Activated naive CD4-positive, alpha-beta T cell treated with anti-CD3 and anti-CD28 coated beads, Interleukin-2, amount 50 U/mL, for 16 hours (primary cell): ENCODE data around the gene ZFP1.
A peak's percentile ranks its signal among the peaks of the same experiment; 100 is the strongest.

Source experiments
- DNase-seq: peaks from one replicate; pipeline ENCODE4 v3.0.0-alpha.2; 2020

The ZFP1 gene

DNA sequence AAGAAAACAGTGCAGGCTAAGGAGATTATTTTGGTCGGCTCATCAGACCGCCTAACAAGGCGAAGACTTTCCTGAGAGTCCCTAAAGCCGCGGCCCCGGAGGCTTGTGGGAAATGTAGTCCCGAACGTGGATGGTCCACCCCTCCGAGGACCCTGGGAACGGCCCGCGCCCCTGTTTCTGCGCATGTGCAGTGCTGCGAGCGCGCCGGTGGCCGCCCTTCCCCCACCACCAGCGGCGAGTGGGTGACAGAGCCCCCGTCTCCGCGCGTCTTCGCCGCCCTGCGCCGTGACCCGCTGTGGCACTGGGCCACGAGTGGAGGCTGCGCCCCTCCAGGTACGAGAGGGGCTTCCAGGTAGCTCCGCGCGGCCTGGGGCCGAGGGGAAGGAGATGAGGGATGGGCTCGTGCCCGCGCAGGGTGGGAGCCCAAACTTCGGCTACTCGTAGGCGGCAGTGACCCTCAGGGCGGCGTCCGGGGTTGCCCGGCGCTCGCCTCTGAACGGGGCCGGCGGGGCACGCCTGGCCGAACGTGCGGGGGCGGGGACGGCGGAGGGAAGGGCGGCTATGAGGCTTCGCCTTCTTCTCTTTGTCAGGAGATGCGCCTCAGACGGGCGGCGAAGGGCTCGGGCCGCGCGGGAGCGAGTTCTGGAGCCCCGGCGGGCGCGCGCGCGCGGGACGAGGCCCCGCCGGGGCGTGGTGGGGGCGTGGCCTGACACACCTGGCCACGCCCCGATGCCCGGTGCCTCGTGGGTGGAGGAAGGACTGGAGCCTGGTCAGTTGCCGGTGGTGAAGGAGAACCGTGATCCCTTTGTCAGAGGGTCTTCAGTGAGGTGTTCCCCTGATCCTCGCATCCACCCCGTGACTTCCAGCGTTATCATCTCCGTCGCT lies at the start of gene ZFP1:
ZFP1 (plus strand) TSS at position 214 of the 885 bp plus-strand sequence. CDS start 4,428 bp downstream, outside the sequence.
- DNase-seq, result peak; percentile 93

DNA sequence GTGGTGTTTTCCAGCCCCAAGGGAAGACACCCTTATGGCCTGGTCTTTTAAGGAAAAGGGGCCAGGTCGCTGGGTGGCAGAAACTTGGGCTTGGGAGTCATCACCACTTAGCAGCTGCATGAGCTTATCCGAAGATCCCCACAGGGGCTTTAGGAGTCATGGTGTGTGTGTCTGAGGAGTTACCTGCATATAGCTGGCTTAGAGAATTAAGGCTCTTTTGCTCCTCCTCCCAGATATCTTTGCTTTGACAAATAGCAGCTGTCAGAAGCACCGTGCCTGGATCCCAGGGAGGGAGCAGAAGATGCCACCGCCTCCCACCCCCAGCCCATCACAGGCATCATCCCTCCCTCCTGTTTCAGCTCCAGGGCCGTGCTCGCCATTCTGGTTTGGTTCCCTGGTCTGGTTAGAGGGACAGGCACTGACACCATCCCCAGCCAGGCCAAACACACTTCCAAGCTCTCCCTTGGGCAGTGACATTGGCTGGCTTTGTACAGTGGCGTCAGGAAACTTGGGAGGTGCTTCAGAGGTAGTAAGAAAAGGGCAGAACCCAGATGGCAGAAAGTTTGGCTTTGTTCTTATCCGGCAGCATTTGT lies 49.2 kb upstream of the ZFP1 start:
- DNase-seq, result no peak

DNA sequence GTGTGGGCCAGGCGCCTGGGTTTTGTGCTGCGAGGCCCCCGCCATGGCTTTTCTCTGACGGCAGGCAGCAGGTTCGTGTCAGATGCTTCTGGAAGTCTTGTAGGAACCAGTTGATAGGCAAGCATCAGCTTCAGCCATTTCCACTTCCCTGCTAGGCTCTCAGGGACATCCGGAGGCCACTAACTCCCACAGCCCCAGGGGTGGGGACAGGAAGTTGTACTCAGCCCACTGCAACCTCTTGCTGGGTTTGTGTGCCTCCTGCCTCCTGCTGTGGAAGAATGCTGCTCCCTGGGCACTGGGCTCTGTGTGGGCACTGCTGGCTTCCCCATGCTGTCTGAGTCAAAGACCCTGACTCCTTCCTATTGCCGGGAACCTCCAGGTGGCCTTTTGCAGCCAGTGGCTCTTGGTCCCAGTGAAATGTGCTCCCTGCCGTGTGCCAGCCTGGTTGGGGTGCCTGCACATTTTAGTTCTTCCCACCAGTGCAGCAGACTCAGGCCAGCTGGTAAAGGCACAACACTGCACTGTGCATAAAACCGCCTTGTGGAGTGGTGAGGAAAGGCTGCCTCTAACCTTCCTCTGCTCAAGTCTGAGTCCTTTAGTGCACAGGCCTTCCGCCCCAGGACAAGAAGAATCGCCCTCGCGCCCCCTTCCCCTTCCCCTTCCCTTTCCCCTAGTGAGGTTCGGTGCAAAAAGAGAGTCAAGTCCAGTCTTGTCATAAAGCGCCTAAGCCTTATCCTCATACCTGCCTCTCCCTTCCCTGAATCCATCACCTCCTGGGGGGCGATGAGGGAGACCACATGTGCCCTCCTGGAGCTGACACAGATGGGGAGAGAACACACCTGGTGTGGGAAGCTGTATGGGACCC lies 48.4 kb upstream of the ZFP1 start:
- DNase-seq, result no peak

DNA sequence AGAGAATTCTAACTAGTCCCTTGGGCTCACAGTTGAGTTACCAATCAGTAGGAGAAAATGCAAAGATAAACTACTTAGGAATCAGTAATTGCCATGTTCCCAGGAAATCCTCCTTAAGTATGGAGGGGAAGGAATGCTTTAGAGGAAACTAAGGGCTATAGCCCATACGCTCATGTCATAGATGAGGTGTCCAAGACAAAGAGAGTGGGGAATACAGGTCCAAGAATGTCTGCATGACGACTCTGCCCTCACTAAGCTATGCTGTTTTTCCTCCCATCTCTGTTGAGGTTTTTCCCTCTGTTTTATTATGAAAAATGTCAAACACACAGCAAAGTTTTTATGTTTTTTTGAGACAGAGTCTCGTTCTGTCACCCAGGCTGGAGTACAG lies 47.7 kb upstream of the ZFP1 start:
- no peak for DNase-seq

DNA sequence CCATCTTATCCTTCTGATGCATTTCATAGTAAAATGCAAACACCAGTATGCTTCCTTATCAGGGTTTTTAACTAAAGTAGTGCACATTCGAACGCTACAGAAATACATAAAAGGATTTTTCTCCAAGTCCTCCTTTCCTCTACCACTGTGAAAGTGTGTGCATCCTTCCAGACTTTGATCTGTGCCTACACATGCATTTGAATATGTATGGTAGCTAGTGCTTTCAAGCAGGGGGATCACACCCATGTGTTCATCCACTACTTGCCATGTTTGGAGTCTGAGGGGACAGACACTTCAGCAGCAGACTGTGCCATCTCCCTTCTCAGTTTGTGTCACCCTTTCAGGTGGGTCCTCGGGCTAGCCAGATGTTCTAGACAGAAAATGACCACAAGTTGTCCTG lies 46.7 kb upstream of the ZFP1 start:
- DNase-seq, result no peak

DNA sequence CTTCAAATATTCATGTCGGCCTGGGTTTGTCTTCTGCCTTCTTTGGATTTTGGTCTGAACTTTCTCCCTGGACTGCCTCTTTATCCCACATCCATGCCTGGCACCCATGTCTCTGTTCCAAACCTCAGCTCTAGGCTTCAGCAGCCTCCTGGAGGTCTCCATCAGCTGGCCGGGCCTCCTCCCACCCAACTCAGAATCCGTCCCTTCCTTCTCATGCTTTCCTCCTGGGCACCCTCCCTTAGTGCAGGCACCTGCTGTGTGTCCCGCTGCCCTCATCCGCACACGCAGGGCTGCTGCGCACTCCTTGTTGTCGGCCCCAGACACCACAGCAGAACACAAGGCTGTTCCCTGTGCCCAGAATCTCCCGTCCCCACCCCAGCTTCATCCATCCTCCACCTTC lies 45.7 kb upstream of the ZFP1 start:
- DNase-seq, result no peak

DNA sequence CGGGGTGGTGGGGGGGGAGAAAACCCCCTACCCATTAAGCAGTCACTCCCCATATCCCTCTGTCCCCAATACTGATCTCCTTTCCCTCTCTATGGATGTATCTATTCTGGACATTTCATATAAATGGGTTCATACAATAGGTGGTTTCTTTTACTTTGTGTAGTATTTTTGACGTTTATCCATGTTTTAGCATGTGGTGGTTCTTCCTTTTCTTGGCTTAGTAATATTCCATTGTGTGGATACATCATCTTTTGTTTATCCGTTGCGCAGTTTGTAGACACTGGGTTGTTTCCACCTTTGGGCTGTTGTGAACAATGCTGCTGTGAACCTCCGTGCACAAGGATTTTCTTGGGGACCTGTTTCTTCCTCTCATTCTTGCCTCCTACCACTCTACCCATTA lies 44.3 kb upstream of the ZFP1 start:
- DNase-seq, result no peak

DNA sequence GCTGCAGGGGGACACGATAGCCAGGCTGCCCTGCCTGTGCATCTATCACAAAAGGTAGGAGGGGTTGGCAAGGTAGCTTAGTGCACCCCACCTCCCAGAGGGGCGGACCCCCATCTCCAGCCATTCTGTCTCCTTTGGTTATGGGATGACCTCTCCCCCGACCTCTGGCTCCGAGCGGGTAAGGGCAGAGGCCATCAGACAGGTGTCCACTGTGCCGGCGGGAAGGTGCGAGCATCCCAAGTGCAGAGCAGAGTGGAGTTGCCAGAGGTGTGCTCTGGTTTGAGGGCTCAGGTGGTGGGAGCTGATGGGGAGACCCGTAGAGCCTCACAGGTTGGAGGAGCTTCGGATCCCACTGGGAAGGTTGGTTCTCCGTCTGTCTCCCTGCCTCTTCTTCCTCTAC lies 43.5 kb upstream of the ZFP1 start:
- no peak for DNase-seq

DNA sequence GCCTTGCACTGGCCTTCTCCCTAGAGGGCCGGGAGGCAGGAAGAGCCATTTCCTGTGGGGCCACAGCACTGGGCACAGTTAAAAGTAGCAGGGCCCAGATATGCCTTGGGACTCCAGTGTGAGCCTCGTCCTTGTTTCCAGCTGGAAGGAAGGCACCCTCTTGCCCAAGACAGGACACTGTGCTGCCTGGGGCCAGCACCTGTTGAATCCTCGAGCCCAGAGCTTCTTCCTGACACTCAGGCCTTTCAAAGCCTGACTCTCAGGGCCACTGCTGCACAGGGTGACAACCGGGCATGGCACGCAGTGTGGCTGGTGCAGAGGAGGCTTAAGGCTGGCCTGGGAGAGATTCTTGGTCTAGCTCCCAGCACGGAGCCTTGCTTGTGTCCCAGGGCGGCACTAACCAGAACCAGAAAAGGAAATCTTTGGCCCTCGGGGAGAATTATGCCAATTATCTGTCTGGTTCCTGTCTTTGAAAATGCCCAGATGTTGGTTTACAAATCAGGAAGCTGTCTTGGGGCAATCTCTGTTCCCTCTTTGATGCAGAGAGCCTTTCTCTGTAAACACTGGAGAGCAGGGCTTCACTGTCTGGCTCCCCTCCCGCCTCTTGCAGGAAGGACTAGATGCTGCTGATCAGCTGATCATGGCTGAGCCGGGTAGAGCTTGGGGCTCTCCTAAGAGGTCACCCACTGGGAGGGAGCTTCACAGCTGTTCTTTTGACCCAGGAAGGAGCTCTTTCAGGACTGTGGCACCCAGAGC lies 42.8 kb upstream of the ZFP1 start:
- no peak for DNase-seq

DNA sequence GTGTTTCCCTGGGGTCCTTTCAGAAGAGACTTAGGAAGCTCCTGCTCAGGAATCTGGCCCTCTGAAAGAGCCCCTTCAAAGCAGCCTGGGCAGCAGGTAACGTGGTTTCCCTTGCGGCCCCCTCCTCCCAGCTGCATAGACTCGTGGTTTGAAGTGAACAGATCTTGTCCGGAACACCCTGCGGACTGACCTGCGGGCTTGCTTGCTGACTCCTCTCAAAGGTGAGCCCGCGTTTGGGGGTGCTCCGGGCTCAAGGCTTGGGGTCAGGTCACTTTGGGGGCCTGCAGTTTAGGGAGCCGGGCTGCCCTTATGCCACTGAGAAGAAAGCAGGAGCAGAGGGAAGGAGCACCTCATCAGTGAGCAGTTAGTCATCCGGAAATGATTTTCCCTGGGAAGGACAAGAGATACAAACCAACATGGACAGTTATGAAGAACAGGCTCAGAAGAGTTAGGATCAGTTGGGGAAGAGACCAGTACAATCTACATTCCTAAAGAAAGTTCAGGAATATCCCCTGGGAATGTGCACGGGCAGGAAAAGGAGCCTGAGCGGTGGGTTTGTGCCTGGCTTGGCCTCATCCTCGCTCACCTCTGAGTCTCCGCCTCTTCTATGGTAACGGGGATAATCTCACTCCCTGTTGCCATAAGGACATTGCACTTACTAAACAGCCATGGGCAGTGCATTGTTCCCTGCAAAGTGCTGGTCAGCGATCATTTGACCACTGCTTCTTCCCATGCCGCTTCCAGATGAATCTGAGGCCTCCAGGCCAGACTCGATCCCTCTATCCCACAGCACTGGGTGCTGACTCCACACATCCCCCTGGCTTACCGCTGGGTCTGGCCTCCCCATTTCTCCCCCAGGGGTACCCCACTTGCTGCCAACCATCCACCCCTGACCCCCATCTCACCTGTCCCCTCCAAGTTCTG lies 41.7 kb upstream of the ZFP1 start:
- no peak for DNase-seq

DNA sequence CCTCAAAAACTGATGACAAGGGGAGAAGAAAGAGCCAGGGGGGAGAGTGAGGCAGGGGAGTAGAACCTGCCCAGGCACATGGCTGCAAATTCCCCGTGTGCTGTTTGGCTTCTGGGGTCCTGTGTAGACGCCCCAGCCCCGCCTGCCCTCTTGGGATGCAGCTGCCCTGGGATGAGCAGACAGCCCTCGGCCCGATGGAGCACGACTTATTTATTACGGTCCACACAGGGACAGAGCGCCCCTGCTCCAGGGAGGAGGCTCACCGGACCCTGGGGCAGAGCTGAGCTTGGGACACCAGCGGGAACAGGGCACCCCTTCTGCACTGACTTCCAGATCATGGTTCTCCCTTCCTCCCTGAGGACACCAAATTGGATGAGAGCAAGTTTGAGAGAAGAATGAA lies 40.8 kb upstream of the ZFP1 start:
- no peak for DNase-seq

DNA sequence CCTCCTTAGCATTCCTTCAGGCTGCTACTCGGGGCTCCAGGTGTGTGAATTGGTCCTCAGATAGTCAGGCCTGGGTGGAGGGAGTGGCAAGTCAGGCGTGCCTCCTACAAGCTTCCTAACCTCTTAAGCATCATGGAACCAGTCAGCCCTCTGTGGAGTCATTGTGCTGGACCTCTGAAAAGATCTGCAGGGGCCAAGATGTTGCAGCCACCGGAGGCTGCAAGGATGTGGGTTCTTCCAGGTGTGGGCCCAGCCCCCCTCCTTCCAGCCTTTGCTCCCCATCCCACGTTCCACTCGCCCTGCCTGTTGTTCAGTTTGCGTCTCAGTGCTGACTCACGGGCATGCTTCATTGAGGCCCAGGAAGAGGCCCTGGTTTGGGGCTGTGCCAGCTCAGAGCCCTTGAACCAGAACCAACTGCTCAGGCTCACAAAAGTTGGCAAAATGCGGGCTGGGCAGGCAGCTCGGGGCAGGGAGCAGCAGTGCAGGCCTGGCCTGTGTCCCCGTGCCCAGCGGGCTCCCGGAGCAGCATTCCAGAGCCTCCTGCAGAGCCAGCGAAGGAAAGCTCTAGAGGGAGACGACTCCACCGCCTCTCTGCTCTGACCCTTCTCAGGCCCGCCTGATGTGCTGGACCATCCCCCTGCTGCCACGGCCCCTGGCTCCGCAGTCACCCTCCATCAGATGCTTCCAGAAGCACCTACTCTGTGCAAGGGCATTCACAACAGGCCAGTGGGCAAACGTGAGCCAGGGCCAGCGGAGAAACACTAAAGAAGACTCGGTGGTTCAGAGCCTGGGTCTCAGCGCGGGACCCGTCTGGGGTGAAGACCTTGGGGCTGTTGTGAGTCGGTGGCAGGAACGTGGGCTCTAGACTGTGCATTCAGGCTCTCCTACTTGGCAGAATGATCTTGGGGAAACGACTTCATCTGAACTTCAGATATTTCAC lies 39.3 kb upstream of the ZFP1 start:
- peak; percentile 82 for DNase-seq

DNA sequence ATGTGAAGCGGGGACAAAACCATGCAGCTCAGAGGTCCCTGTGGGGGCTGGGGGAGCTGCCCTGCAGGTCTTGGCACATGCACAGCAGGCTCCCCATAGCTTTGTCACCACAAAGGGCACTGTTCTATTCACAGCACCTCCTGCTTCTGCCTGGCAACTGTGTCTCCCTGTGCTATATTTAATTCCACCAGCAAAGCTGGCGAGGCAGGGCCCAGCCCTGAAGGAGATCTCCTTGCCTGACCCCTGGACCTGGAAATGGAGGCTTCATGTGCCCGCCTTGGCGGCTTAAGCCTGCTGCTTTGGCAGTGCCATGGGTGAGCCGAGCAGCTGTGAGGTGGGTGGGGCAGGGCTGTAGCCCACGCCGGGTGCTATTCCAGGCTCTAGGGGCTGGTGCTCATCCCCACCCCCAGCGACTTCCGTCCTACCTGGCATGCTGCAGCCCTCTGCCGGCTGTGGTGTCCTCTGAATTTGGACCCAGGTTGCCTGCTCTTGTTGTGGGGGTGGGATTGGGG lies 38.5 kb upstream of the ZFP1 start:
- no peak for DNase-seq

DNA sequence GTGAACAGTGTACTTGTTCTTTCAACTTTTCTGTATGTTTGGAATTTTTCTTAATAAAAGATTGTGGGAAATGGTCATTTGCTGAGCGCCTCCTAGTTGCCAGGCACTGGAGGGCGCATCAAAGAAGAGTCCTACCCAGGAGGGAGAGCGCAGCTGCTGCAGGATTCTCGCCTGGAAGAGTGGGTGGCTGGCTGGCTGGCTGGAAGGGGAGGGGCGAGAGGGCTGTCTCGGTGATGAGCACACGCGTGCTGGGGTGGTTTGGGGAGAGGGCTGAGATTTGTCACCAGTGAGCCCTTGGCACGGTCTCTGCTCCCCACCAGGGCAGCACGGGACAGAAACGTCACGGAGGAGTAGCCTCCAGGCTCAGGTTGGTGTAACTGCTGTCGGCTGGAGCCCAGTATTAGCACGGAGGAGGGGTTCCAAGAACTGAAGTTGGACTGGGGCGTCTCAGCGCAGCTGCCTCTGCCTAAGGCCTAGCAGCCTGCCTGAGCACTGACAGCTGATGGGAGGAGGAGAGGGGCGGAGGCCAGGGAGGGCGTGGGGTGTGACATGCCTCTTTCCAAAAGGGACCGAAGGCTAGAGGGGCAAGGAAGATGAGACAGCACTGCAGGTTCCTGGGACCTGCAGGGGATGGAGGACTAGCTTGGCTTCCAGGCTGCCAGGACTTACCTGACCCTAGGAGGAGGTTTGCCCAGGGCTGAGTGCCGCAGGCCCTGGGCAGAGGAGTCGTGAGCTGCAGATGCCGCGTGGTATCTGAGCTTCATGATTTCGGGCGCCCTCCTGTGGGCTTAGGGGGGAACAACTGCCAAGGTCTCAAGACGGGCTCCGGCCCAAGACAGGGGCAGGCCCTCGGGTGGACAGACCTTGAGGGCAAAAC lies 37.4 kb upstream of the ZFP1 start:
- DNase-seq, result peak; percentile 81

DNA sequence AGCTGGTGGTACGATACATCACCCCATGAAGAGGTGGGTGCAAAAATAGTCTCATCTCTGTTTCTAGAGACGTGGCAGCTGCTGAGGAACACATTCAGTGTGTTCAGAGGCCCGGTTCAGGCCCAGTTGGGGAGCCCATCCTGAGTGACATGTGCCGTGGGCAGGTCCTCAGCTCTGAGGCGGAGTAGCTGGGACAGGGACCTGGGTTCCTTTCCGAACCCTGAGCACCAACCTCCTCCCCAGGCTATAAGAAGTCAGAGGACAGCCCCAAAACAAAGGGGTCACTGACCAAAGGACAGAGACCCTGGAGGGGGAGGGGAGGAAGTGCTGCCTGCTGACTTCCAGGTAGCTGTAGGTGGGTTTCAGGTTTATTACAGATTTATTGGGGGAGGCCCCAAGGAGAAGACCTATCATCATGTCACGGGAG lies 36.8 kb upstream of the ZFP1 start:
- no peak for DNase-seq

DNA sequence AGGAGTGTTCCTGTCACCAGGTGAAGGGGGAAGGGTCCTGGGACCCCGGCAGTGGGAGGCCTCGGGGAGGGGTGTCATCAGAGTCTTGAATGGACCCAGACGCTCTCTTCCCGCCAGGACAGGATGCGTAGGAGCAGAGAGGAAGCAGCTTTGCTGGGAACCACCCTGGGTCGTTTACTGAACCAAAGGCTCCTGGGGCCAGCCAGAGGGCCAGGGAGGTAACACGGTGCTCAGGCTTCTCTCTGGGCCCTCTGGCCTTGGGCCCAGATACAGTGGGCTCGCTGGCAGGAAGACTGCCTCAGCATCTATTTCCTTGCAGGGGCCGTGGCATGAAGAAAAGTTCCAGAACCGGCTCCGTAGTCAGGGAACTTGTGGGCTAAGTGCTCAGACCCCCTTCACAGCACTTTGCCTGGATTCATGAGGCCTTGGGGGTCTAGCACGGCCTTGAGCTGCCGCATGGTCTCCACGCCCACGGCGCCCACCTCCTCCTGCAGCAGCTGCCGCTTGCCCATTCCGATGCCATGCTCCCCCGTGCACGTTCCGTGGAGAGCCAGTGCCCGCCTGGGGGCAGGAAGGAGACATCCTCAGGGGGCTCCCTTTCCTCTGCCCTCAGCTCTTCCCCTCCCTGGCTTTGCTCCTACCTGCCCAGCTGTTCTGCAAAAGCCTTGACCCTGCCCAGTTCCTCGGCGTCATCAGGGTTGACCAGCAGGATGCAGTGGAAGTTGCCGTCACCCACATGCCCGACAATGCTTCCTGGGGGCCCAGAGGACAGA lies 36.2 kb upstream of the ZFP1 start:
- no peak for DNase-seq

DNA sequence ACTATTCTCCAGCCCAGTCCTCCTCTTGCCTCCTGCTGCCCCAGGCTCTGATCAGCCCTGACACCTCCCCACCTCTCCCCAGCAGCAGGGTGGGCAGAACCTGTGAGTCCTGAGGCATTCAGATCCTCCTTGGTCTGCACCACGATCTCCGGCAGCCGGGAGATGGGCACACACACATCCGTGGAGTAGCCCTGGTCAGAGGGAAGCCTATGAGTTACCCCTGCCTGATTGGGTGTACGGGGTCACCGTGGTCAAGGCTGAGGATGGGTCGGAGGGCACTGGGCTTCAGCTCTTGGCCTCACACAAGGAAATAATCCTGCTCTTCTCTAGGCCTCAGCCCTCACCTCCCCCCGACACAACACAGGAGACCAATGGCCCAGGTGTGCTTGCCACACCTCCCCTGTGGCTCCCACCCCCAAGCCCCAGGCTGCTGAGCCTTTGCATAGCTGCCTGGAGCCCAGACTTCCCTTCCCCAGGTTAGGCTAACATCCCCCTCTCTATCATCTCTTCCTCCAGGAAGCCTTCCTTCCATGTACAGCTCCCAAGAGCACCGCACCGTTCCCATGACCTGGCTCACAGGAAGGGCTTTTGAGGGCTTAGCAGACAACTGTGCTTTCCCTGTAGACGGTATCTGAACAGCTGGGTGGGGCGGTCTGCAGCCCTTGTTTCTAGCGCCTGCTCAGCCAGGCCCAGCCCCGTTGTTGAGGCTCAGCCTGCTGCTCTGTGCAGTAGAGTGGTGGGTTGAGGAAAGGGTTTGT lies 35.4 kb upstream of the ZFP1 start:
- DNase-seq, result no peak
